NCI-H774 (cell line): ENCODE measurements around the gene TRMT11.
"Not testable (repeated sequence)": the region's sequence is repeated elsewhere in the genome, so short reads cannot be mapped to it uniquely, and the experiment has no call there.

Source experiments
- DNase-seq: peaks from one replicate; lab custom pipeline; 2025; lab: John Stamatoyannopoulos, UW

Gene TRMT11

GRCh38 chr6:125986301-125987025, at the start of gene TRMT11:
TSS of gene TRMT11 (plus strand) at chr6:125986540. CDS start at chr6:125986551, 11 bp downstream.
- DNase-seq, result peak; percentile 99

- DNase-seq, result no peak
Observed at GRCh38 chr6:125939026-125939425, 47.3 kb upstream of the TRMT11 start.

GRCh38 chr6:125939791-125940190, 46.5 kb upstream of the TRMT11 start:
- DNase-seq, result no peak

DNA sequence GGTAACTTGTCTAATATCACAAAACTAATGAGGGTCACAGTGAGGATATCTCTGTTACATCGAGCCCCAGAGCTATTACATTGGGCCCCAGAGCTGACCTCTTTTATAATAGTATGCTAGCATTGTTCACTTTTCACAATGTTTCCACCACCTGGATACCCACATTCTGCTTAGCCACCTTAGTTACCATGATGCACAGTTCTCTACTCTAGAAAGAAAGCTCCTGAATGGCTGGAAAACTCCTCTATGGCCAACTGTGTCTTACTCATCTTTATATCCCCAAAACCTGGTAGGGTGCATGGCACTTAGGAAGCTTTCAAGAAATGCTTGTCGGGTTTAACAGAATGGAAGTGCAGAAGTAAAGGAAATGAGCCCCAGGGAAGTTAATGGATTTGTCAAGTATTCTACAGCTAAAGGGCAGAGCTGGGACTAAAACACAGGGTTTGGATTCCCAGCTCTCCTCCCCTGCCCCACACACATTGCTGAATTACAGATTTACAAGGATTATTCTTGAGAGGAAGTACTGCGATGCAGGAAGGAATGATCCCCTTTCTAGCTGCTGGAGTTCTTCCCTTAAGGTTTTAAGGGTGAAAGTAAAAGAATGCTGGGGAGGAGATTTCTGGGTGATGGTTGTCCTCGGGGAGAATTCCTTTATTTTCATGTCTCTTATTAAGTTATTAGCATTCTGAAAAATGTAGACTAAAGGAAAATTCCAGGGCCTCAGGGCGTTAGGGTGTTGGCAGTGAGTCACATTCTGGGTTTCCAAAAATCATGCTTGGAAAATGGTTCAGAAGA, 45.9 kb upstream of the TRMT11 start:
- no peak for DNase-seq

DNA sequence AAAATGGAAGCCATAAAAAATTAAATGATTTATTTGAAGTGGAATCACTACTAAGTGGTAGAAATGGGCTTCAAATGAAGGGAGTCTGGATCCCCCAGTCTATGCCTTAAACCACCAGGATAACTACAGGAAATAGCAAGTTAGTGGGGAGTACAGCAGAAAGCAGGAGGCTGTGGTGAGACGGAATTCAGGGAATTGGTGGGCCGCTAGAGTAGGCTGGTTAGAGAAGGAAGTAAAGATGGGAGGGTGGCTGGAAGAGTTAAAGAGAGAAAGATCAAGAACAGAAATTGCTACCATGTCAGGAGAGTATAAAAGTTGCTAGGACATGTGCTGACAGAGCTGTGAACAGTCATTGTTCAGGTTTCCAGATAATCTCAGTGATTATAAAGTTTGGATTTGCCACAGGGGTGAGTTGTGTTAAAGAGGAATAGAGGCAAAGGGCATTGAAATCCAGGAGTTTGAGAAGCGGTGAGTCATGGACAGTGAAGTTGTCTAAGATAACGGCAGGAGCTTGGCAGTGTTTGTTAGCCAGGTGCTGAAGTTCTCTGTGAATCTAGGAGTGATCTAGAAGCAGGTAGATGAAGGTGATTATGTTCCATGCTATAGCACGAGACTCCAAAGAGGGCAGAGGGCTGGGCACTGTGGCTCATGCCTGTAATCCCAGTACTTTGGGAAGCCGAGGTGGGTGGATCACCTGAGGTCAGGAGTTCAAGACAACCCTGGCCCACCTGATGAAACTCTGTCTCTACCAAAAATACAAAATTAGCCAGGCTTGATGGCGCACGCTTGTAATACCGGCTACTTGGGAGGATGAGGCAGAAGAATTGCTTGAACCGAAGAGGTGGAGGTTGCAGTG, 43.4 kb upstream of the TRMT11 start:
- no peak for DNase-seq

- no peak for DNase-seq
Observed at GRCh38 chr6:125943528-125944433, 42.6 kb upstream of the TRMT11 start.

DNA sequence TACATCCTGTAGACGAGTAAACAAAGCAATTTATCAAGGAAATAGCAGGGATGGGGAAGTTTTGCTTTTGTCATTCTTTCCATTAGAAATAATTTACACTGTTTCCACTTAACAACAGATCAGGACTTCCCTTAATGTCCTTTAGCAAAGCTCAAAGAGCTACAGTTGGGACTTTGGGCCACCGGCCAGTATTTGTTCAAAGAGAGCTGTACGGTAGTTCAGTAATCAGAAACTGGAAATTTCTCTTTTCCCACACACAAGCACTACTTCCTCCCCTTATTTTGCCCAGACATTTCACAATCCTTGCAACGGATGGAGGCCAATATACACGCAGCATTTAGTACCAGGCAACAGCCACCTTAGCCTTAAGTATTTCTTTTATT, 41.9 kb upstream of the TRMT11 start:
- peak; percentile 59 for DNase-seq

GRCh38 chr6:125944896-125945295, 41.4 kb upstream of the TRMT11 start:
- DNase-seq, result no peak

- no peak for DNase-seq
Observed at GRCh38 chr6:125945378-125946141, 40.8 kb upstream of the TRMT11 start.

- no peak for DNase-seq
Observed at GRCh38 chr6:125947615-125948014, 38.7 kb upstream of the TRMT11 start.

- DNase-seq, result no peak
Observed at GRCh38 chr6:125948455-125948854, 37.9 kb upstream of the TRMT11 start.

DNA sequence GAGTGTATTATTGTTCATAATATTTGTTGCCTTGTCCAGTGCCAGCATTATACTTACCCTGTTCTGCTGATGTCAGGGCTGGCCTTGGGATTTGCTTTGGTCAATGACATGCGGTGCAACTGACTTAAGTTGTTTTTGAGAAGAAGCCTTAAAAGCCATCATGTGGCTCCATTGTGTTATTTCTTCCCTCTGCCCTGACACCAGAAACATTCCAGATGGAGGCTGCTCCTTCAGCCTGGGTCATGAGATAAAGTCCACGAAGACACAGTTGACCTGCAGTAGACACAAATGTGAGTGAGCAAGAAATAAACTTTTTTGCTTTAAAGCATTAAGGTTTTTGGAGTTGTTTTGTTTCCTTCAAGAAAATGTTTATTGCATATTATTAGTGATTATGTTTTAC, 37.3 kb upstream of the TRMT11 start:
- DNase-seq, result no peak

DNA sequence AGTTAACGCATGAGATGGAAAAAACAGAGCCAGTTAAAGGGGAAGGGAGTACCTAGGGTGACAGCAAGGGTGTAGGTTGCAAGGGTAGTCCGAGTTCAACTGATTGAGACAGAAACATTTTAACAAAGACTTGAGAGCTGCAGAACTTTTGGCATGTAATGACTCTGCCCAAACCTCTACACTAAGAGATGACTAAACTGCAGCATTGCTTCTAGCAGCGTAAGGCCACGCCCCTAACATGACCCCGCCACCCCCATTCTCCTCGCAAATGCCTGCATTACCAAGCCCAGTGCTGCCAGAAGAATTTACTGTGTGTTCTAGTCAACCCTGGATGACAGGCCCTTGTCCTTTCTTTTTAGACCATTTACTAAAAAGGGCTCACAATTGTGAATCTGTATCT, 36.0 kb upstream of the TRMT11 start:
- DNase-seq, result no peak

DNA sequence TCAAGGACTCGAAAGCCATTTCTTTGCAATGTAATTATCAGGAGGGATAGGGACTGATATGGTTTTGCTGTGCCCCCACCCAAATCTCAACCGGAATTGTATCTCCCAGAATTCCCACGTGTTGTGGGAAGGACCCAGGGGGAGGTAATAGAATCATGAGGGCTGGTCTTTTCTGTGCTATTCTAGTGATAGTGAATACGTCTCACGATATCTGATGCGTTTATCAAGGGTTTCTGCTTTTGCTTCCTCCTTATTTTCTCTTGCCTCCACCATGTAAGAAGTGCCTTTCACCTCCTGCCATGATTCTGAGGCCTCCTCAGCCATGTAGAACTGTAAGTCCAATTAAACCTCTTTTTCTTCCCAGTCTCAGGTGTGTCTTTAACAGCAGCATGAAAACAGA, 35.6 kb upstream of the TRMT11 start:
- not testable (repeated sequence) for DNase-seq

DNA sequence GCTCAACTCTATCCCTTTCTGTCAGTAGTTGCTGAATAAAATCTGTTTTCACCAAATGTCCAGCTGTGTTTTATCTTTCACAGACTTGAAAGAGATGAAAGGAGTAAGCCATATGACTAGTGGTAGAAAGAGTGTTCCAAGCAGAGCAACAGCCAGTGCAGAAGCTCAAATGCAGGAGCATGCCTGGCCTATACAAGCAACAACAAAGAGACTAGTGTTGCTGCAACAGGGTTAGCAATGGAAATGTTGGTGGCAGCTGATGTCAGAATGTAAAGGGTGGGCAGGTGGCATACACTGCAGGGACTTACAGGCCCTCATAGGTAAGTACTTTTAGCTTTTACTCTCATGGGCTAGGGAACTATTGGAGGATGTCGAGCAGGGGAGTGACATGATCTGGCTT, 35.0 kb upstream of the TRMT11 start:
- DNase-seq, result no peak

GRCh38 chr6:125952764-125953501, 33.4 kb upstream of the TRMT11 start:
- no peak for DNase-seq

DNA sequence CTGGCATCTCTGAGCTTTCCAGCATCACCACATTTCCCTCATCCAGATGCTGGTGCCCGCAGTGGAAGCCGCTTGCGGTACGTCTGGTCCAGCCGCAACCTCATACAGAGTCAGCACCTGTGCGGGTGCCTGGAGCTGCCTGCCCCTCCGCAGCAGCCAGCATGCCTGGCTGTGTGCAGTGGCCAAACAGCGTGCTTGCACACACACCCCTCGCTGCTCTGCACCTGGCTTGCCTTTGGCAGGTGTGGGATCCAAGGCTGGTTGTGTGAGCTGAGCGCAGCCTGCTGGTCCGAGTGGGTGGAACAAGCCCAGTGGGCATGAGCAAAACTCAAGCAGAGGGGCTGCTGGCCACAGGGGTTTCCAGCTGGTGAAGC, 32.9 kb upstream of the TRMT11 start:
- peak; percentile 92 for DNase-seq

DNA sequence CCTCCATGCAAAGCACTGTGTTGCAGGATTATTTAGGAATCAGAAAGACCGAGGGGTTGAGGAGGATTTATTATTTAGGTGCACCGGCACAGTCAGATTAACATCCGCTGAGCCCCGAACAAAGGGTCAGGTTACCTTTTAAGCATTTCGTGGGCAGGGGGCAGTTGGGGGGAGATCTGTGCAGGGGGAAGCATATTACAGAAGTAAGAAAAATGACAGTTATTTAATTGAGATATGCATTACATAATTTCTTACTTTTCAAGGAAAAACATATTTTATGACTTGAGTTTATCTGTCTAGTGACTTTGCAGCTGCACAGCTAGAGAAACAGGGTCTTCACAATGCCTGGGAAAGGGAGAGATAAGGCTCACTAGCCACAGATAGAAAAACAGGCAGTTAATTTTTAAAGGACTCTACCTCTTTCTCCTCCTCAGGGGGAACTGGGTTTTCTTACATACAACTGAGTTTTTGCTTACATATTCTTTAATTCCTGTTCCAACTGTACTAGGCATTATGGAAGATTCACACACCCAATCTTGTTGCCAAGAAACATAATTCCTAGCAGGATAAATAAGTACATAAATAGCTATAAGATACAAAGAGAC, 31.5 kb upstream of the TRMT11 start:
- no peak for DNase-seq

- DNase-seq, result no peak
Observed at GRCh38 chr6:125955973-125956372, 30.4 kb upstream of the TRMT11 start.
